OCI-LY7 (cell line): ENCODE measurements around the gene CSTF1. TPM values are rescaled to one million over a fixed set of nuclear protein-coding genes. Genes with fewer than 3 reads are reported as not detected.

ENCODE experiments used
- BruUV-seq: library from RNA; stranded (reverse); fragments of 400-500 nt; replicated peaks from 2 replicates; lab custom pipeline; 2021; lab: Mats Ljungman, UMichigan
- CTCF ChIA-PET: fragments of 300-600 bp; sonication (Branson Sonifier 250); formaldehyde crosslinking; loops from one replicate; lab custom pipeline; 2022; ENCODE audit warnings: antibody characterized with exemption; ENCODE audit not compliant: unreplicated experiment; lab: Charles Lee
- POLR2A ChIA-PET: fragments of 300-600 bp; sonication (Branson Sonifier 250); formaldehyde crosslinking; loops from one replicate; lab custom pipeline; 2022; ENCODE audit warnings: antibody characterized with exemption; lab: Charles Lee
- DNase-seq: peaks from one replicate; pipeline ENCODE4 v3.0.0-alpha.2; 2015; ENCODE audit warnings: low spot score
- H2AFZ ChIP-seq: fragments of 200-600 bp; sonication (generic), shearing (Covaris generic); 2 replicates; pipeline ENCODE4 v1.6.1; 2014; ENCODE audit warnings: mild to moderate bottlenecking, antibody characterized with exemption, low read length, moderate library complexity
- H3K27ac ChIP-seq: fragments of 200-600 bp; sonication (generic); 2 replicates; pipeline ENCODE4 v1.5.1; 2014; ENCODE audit warnings: mixed run types, low read depth, mild to moderate bottlenecking, moderate library complexity, low read length, inconsistent platforms; ENCODE audit not compliant: poor library complexity, severe bottlenecking
- H3K36me3 ChIP-seq: fragments of 200-600 bp; sonication (generic); 2 replicates; pipeline ENCODE4 v1.6.1; 2014; ENCODE audit warnings: mild to moderate bottlenecking, antibody characterized with exemption, low read length, moderate library complexity, mixed read lengths; ENCODE audit not compliant: insufficient read depth
- H3K4me1 ChIP-seq: fragments of 200-600 bp; sonication (generic); 2 replicates; pipeline ENCODE4 v1.5.1; 2014; ENCODE audit warnings: mild to moderate bottlenecking, low read length; ENCODE audit not compliant: insufficient read depth, poor library complexity, severe bottlenecking
- H3K4me2 ChIP-seq: fragments of 200-600 bp; sonication (generic); 2 replicates; pipeline ENCODE4 v1.6.1; 2014; ENCODE audit warnings: mild to moderate bottlenecking, low read length
- H3K4me3 ChIP-seq: fragments of 200-600 bp; sonication (generic); 2 replicates; pipeline ENCODE4 v1.5.1; 2014; ENCODE audit warnings: mild to moderate bottlenecking, low read depth, low read length; ENCODE audit not compliant: poor library complexity, severe bottlenecking
- H3K79me2 ChIP-seq: fragments of 200-600 bp; sonication (generic); 2 replicates; pipeline ENCODE4 v1.6.1; 2016; ENCODE audit warnings: low read depth, mild to moderate bottlenecking, low read length, moderate library complexity, mixed read lengths; ENCODE audit not compliant: insufficient read depth
- H3K9me2 ChIP-seq: fragments of 200-600 bp; sonication (generic); 2 replicates; pipeline ENCODE4 v1.6.1; 2016; ENCODE audit warnings: mild to moderate bottlenecking, low read length, mixed read lengths; ENCODE audit not compliant: insufficient read depth
- H3K9me3 ChIP-seq: fragments of 200-600 bp; sonication (generic); 2 replicates; pipeline ENCODE4 v1.6.1; 2014; ENCODE audit warnings: mild to moderate bottlenecking, mixed run types, low read length, mixed read lengths
- H4K20me1 ChIP-seq: fragments of 200-600 bp; sonication (generic); 2 replicates; pipeline ENCODE4 v1.6.1; 2014; ENCODE audit warnings: mild to moderate bottlenecking, antibody characterized with exemption, low read length, moderate library complexity, mixed read lengths; ENCODE audit not compliant: insufficient read depth
- EZH2phosphoT487 ChIP-seq: fragments of 200-600 bp; sonication (generic); IDR thresholded peaks from 2 replicates; pipeline ENCODE4 v1.6.1; 2018; ENCODE audit warnings: low read depth, borderline replicate concordance, mild to moderate bottlenecking, mixed run types, antibody characterized with exemption, low read length, moderate library complexity, mixed read lengths
- intact Hi-C: fragments of 100-400 bp; cut with micrococcal nuclease; formaldehyde crosslinking; loops from one replicate; pipeline ENCODE4 v1.10.0; 2022; ENCODE audit not compliant: unreplicated experiment
- total RNA-seq, 2 experiments: library from RNA; depleted of rRNA in 1 of 2; stranded (reverse); fragments of >200 nt in 1 of 2; shearing (Covaris generic) in 1 of 2; gene quantifications; 2 replicates each; pipeline ENCODE4 v1.2.3, GENCODE V29; 2014 to 2022
- TF ChIP-seq, protein P1 (sequence below): fragments of 200-600 bp; sonication (generic); conservative IDR thresholded peaks from 2 replicates; pipeline ENCODE4 v1.5.1; 2014; ENCODE audit warnings: mild to moderate bottlenecking, antibody characterized with exemption, low read length, moderate library complexity, mixed read lengths

Gene CSTF1
- total RNA-seq, 2 experiments from 2014 or later, result 52.1 to 56.0 TPM

DNA sequence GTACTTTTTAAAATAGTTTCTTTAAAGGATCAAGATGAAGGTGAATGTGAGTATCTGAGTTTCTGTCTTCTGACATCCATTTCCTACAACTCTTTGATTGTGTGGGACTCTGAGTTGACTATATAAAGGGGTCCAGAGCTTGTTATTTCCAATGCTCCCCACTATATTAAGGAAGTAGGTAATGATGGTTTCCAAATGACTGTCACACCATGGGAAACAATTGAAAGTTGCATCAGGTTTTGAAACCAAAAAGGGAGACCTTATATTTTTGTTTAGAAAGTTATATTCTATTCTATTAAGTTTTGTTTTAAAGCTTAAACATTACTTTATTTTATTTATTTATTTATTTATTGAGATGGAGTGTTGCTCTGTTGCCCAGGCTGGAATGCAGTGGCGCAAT is 30.8 kb downstream of the CSTF1 start:
- no peaks in the 10 kb centered on the region for H3K9me2 ChIP-seq
- no peak for TF ChIP-seq EZH2phosphoT487
- TF ChIP-seq, protein P1, sequence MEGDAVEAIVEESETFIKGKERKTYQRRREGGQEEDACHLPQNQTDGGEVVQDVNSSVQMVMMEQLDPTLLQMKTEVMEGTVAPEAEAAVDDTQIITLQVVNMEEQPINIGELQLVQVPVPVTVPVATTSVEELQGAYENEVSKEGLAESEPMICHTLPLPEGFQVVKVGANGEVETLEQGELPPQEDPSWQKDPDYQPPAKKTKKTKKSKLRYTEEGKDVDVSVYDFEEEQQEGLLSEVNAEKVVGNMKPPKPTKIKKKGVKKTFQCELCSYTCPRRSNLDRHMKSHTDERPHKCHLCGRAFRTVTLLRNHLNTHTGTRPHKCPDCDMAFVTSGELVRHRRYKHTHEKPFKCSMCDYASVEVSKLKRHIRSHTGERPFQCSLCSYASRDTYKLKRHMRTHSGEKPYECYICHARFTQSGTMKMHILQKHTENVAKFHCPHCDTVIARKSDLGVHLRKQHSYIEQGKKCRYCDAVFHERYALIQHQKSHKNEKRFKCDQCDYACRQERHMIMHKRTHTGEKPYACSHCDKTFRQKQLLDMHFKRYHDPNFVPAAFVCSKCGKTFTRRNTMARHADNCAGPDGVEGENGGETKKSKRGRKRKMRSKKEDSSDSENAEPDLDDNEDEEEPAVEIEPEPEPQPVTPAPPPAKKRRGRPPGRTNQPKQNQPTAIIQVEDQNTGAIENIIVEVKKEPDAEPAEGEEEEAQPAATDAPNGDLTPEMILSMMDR, result no peak
- ChIA-PET CTCF (no interaction called here), POLR2A (interaction anchor here (1.3 kb wide), 1 partner anchor 11 kb away, joined by 4 read pairs; the partner anchor contains the start of gene CASS4)
- DNase-seq, result no peak
- no peaks in the 10 kb centered on the region for H3K79me2 ChIP-seq
- no peaks in the 10 kb centered on the region for H3K9me3 ChIP-seq
- BruUV-seq, result no TSS peak
- H2AFZ ChIP-seq, result no peak overlapping the region
- intact Hi-C loops, result no loop called here
- H3K4me3 ChIP-seq, result no peak overlapping the region
- no peaks in the 10 kb centered on the region for H3K36me3 ChIP-seq
- H3K4me1 ChIP-seq, result no peaks in the 10 kb centered on the region
- no peak overlapping the region for H3K4me2 ChIP-seq
- H3K27ac ChIP-seq, result no peak overlapping the region
- H4K20me1 ChIP-seq, result no peaks in the 10 kb centered on the region

GRCh38 chr20:56423886-56424285 is 31.4 kb downstream of the CSTF1 start:
- Histone ChIP-seq H3K36me3 (no peaks in the 10 kb centered on the region), H3K4me1 (peaks cover under 1% of the 10 kb centered on the region), H3K4me3 (no peak overlapping the region), H3K79me2 (no peaks in the 10 kb centered on the region), H3K4me2 (no peak overlapping the region), H3K27ac (no peak overlapping the region), H4K20me1 (no peaks in the 10 kb centered on the region), H3K9me3 (no peaks in the 10 kb centered on the region), H3K9me2 (no peaks in the 10 kb centered on the region), H2AFZ (no peak overlapping the region)
- BruUV-seq, result no TSS peak
- intact Hi-C loops, result no loop called here
- ChIA-PET POLR2A (interaction anchor here (1.3 kb wide), 1 partner anchor 11 kb away, joined by 4 read pairs; the partner anchor contains the start of gene CASS4), CTCF (no interaction called here)
- no peak for DNase-seq
- TF ChIP-seq, protein P1, result no peak
- TF ChIP-seq EZH2phosphoT487, result no peak

DNA sequence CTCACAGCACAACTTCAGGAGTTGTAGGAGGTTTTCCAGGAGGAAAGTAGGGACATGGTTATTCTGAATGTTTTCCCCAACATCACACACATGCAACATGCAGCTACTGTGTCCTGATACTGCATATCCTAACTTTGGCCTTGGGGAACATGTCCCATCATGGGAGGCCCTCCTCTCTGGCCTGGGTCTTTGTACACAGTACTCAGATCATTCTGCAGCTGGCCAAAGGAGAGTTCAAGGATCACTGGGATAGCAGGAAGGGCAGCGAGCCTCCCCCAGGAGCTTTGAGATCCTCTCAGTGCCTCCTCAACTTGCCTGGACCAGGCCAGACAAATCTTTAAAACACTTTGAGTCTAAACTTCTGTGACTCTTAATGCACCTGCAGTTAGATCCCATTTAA is 32.5 kb downstream of the CSTF1 start:
- Histone ChIP-seq H3K4me2 (no peak overlapping the region), H2AFZ (no peak overlapping the region), H3K9me2 (no peaks in the 10 kb centered on the region), H4K20me1 (no peaks in the 10 kb centered on the region), H3K36me3 (no peaks in the 10 kb centered on the region), H3K79me2 (no peaks in the 10 kb centered on the region), H3K27ac (no peak overlapping the region), H3K4me3 (no peak overlapping the region), H3K9me3 (no peaks in the 10 kb centered on the region), H3K4me1 (peaks cover 10% of the 10 kb centered on the region)
- ChIA-PET CTCF (no interaction called here), POLR2A (interaction anchor here (0.5 kb wide), 1 partner anchor 70 kb away, joined by 3 read pairs; no protein-coding TSS in a partner anchor)
- no peak for DNase-seq
- intact Hi-C loops, result no loop called here
- no TSS peak for BruUV-seq
- no peak for TF ChIP-seq EZH2phosphoT487
- TF ChIP-seq, protein P1, result no peak
